HCT116 (cell line): Measurements from ENCODE around the gene ARHGDIA. TPM values are rescaled to one million over a fixed set of nuclear protein-coding genes. Genes with fewer than 3 reads are reported as not detected.
A peak's percentile ranks its signal among the peaks of the same experiment; 100 is the strongest.

ENCODE experiments used
- ATAC-seq: fragments of 200-7000 bp; cut with Tn5 transposase; 2 replicates; pipeline ENCODE4 v1.9.1; 2020; ENCODE audit warnings: mild to moderate bottlenecking, moderate library complexity
- BruUV-seq: library from RNA; stranded (reverse); fragments of 400-500 nt; replicated peaks from 2 replicates; lab custom pipeline; 2021; lab: Mats Ljungman, UMichigan
- CTCF ChIA-PET: fragments of 300-600 bp; sonication (Branson Sonifier 250); formaldehyde crosslinking; loops from one replicate; lab custom pipeline; 2021; ENCODE audit warnings: antibody characterized with exemption; lab: Charles Lee
- POLR2A ChIA-PET: fragments of 300-600, 350-600 bp; sonication (Branson Sonifier 250); formaldehyde crosslinking; loops from one replicate; lab custom pipeline; 2021; ENCODE audit warnings: antibody characterized with exemption; lab: Charles Lee
- RAD21 ChIA-PET, 2 experiments: fragments of 300-600 bp; sonication (Branson Sonifier 250); formaldehyde crosslinking; loops; one replicate each; lab custom pipeline; 2023; ENCODE audit warnings: low total read pairs in 2 of 2; ENCODE audit not compliant: uncharacterized antibody in 2 of 2, unreplicated experiment in 2 of 2, low non-redundant PET in 1 of 2; lab: Charles Lee
- DNase-seq: peaks from one replicate; pipeline ENCODE4 v3.0.0-alpha.2; 2010; ENCODE audit warnings: low read depth, low spot score
- H2AFZ ChIP-seq: fragments of 200-600 bp; shearing (Covaris generic), sonication (generic); 2 replicates; pipeline ENCODE4 v1.6.1; 2017; ENCODE audit warnings: low read depth, mixed run types, mixed read lengths, antibody characterized with exemption, low read length; ENCODE audit not compliant: poor library complexity, severe bottlenecking
- H3K27ac ChIP-seq: 2 replicates; pipeline ENCODE4 v1.5.1; 2012; ENCODE audit warnings: low read depth, low read length
- H3K27me3 ChIP-seq: fragments of 200-600 bp; sonication (generic); 2 replicates; pipeline ENCODE4 v1.6.1; 2016; ENCODE audit warnings: mixed run types, low read length, mixed read lengths; ENCODE audit not compliant: insufficient read depth
- H3K36me3 ChIP-seq, 2 experiments: fragments of 200-500 bp in 1 of 2; fragments of 200-600 bp in 1 of 2; sonication (Bioruptor generic) in 1 of 2; sonication (generic) in 1 of 2; 2 replicates each; pipeline versions ENCODE4 v1.5.1 to v1.6.1; 2014 to 2016; ENCODE audit warnings: low read length in 2 of 2, inconsistent platforms in 1 of 2, mixed read lengths in 1 of 2, mixed run types in 1 of 2; ENCODE audit not compliant: insufficient read depth in 2 of 2, control insufficient read depth in 1 of 2
- H3K4me1 ChIP-seq, 2 experiments: fragments of 200-600 bp in 1 of 2; sonication (generic) in 1 of 2; 2 replicates each; pipeline versions ENCODE4 v1.5.1 to v1.6.1; 2012 to 2017; ENCODE audit warnings: low read length in 2 of 2, inconsistent platforms in 1 of 2, mild to moderate bottlenecking in 1 of 2, mixed read lengths in 1 of 2, mixed run types in 1 of 2, moderate library complexity in 1 of 2; ENCODE audit not compliant: insufficient read depth in 2 of 2, control insufficient read depth in 1 of 2
- H3K4me2 ChIP-seq: fragments of 200-600 bp; sonication (generic); 2 replicates; pipeline ENCODE4 v1.6.1; 2017; ENCODE audit warnings: mixed run types, low read length, mixed read lengths
- H3K4me3 ChIP-seq, 2 experiments: fragments of 200-600 bp in 1 of 2; sonication (generic) in 1 of 2; replicated peaks in 1 of 2; 2 replicates each; pipeline ENCODE4 v1.5.1; 2011 to 2016; ENCODE audit warnings: low read length in 2 of 2, control low read depth in 1 of 2, low read depth in 1 of 2, mild to moderate bottlenecking in 1 of 2, mixed read lengths in 1 of 2, mixed run types in 1 of 2
- H3K79me2 ChIP-seq: fragments of 200-600 bp; sonication (generic); 2 replicates; pipeline ENCODE4 v1.6.1; 2017; ENCODE audit warnings: mild to moderate bottlenecking, mixed run types, low read length, moderate library complexity, mixed read lengths; ENCODE audit not compliant: insufficient read depth
- H3K9ac ChIP-seq: fragments of 200-600 bp; sonication (generic); 2 replicates; pipeline ENCODE4 v1.6.1; 2016; ENCODE audit warnings: low read length, mixed read lengths
- H3K9me2 ChIP-seq: fragments of 200-600 bp; sonication (generic), shearing (Covaris generic); 2 replicates; pipeline ENCODE4 v1.6.1; 2017; ENCODE audit warnings: mixed run types, mild to moderate bottlenecking, moderate library complexity; ENCODE audit not compliant: insufficient read depth
- H3K9me3 ChIP-seq, 2 experiments: fragments of 200-500 bp in 1 of 2; fragments of 200-600 bp in 1 of 2; sonication (Bioruptor generic) in 1 of 2; sonication (generic) in 1 of 2; 2 replicates each; pipeline ENCODE4 v1.6.1; 2014 to 2017; ENCODE audit warnings: low read length in 2 of 2, mixed read lengths in 2 of 2, inconsistent platforms in 1 of 2, low read depth in 1 of 2, mild to moderate bottlenecking in 1 of 2, mixed run types in 1 of 2, moderate library complexity in 1 of 2; ENCODE audit not compliant: control insufficient read depth in 1 of 2, insufficient read depth in 1 of 2
- H4K20me1 ChIP-seq: fragments of 200-600 bp; sonication (generic), shearing (Covaris generic); 2 replicates; pipeline ENCODE4 v1.6.1; 2017; ENCODE audit warnings: mixed run types, mild to moderate bottlenecking, moderate library complexity; ENCODE audit not compliant: insufficient read depth
- EZH2 ChIP-seq: fragments of 200-600 bp; sonication (generic); IDR thresholded peaks from 2 replicates; pipeline ENCODE4 v1.6.1; 2017; ENCODE audit warnings: antibody characterized with exemption, mixed run types
- EZH2phosphoT487 ChIP-seq: fragments of 200-600 bp; IDR thresholded peaks from 2 replicates; pipeline ENCODE4 v1.6.1; 2018; ENCODE audit warnings: antibody characterized with exemption, borderline replicate concordance
- POLR2AphosphoS5 ChIP-seq: IDR thresholded peaks from 2 replicates; pipeline ENCODE4 v1.6.1; 2011; ENCODE audit warnings: mild to moderate bottlenecking, low read depth, low read length, moderate library complexity
- RAD21 ChIP-seq: IDR thresholded peaks from 2 replicates; pipeline ENCODE4 v1.6.1; 2012; ENCODE audit warnings: low read depth, mild to moderate bottlenecking
- SIN3A ChIP-seq: IDR thresholded peaks from 2 replicates; pipeline ENCODE4 v1.6.1; 2012; ENCODE audit warnings: low read depth
- SRF ChIP-seq: IDR thresholded peaks from 2 replicates; pipeline ENCODE4 v1.6.1; 2012; ENCODE audit warnings: low read depth
- TCF7L2 ChIP-seq: IDR thresholded peaks from 2 replicates; pipeline ENCODE4 v1.7.0; 2011; ENCODE audit warnings: borderline replicate concordance, inconsistent platforms; ENCODE audit not compliant: insufficient read depth, insufficient read length; ENCODE audit errors: extremely low read depth
- intact Hi-C: fragments of 100-400 bp; cut with micrococcal nuclease; formaldehyde crosslinking; loops from 2 replicates; pipeline ENCODE4 v1.10.0; 2022
- total RNA-seq: library from RNA; stranded (reverse); gene quantifications from one replicate; pipeline ENCODE4 v1.2.1, GENCODE V29; 2021; ENCODE audit not compliant: unreplicated experiment
- TF ChIP-seq, protein P1 (sequence below): IDR thresholded peaks from 2 replicates; pipeline ENCODE4 v1.6.1; 2011; ENCODE audit warnings: mild to moderate bottlenecking, low read length, moderate library complexity; ENCODE audit not compliant: insufficient replicate concordance; ENCODE audit errors: extremely low read depth
- TF ChIP-seq, protein P2 (sequence below), 3 experiments: fragments of 200-600 bp in 1 of 3; sonication (generic) in 1 of 3; IDR thresholded peaks in 2 of 3; conservative IDR thresholded peaks in 1 of 3; 2 replicates each; pipeline ENCODE4 v1.5.1; 2012 to 2017; ENCODE audit warnings: low read depth in 2 of 3, low read length in 2 of 3, antibody characterized with exemption in 1 of 3, borderline replicate concordance in 1 of 3, control low read depth in 1 of 3, mild to moderate bottlenecking in 1 of 3, mixed read lengths in 1 of 3, mixed run types in 1 of 3, moderate library complexity in 1 of 3; ENCODE audit not compliant: insufficient read depth in 1 of 3

The ARHGDIA gene
- total RNA-seq, 1 experiment from 2014 or later: 554 TPM

DNA sequence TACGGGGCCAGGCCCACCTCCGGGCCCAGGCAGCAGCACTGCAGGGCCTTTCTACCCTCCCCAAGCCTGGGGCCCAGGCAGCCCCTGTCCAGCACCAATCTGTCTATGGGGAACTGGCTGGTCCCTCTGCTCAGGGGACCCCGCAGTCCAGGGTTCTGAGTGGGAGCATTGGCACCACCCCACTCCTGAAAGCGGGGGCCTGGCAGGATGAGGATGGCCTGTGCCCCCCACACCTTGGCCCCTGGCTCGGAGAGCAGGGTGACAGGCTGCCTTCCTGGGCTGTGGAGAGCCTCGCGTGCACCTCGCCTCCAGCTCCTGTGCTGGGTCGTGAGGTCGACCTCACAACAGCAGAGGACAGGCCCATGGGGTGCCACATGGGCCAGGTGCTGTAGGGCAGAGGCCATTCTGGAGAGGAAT, 32.3 kb upstream of the ARHGDIA start (continued):
- TF ChIP-seq, protein P1, sequence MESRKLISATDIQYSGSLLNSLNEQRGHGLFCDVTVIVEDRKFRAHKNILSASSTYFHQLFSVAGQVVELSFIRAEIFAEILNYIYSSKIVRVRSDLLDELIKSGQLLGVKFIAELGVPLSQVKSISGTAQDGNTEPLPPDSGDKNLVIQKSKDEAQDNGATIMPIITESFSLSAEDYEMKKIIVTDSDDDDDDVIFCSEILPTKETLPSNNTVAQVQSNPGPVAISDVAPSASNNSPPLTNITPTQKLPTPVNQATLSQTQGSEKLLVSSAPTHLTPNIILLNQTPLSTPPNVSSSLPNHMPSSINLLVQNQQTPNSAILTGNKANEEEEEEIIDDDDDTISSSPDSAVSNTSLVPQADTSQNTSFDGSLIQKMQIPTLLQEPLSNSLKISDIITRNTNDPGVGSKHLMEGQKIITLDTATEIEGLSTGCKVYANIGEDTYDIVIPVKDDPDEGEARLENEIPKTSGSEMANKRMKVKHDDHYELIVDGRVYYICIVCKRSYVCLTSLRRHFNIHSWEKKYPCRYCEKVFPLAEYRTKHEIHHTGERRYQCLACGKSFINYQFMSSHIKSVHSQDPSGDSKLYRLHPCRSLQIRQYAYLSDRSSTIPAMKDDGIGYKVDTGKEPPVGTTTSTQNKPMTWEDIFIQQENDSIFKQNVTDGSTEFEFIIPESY: no peak
- TF ChIP-seq TCF7L2 (no peak), RAD21 (no peak), EZH2phosphoT487 (no peak), SIN3A (no peak)
- TF ChIP-seq, protein P2, sequence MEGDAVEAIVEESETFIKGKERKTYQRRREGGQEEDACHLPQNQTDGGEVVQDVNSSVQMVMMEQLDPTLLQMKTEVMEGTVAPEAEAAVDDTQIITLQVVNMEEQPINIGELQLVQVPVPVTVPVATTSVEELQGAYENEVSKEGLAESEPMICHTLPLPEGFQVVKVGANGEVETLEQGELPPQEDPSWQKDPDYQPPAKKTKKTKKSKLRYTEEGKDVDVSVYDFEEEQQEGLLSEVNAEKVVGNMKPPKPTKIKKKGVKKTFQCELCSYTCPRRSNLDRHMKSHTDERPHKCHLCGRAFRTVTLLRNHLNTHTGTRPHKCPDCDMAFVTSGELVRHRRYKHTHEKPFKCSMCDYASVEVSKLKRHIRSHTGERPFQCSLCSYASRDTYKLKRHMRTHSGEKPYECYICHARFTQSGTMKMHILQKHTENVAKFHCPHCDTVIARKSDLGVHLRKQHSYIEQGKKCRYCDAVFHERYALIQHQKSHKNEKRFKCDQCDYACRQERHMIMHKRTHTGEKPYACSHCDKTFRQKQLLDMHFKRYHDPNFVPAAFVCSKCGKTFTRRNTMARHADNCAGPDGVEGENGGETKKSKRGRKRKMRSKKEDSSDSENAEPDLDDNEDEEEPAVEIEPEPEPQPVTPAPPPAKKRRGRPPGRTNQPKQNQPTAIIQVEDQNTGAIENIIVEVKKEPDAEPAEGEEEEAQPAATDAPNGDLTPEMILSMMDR (IDR thresholded peaks at IDR 0.05 in 2 of 3, conservative IDR thresholded peaks at IDR 0.05 in 1 of 3; ENCODE audit: borderline replicate concordance in 1 of 3, insufficient read depth in 1 of 3, low read depth in 2 of 3, low read length in 2 of 3): no peak

DNA sequence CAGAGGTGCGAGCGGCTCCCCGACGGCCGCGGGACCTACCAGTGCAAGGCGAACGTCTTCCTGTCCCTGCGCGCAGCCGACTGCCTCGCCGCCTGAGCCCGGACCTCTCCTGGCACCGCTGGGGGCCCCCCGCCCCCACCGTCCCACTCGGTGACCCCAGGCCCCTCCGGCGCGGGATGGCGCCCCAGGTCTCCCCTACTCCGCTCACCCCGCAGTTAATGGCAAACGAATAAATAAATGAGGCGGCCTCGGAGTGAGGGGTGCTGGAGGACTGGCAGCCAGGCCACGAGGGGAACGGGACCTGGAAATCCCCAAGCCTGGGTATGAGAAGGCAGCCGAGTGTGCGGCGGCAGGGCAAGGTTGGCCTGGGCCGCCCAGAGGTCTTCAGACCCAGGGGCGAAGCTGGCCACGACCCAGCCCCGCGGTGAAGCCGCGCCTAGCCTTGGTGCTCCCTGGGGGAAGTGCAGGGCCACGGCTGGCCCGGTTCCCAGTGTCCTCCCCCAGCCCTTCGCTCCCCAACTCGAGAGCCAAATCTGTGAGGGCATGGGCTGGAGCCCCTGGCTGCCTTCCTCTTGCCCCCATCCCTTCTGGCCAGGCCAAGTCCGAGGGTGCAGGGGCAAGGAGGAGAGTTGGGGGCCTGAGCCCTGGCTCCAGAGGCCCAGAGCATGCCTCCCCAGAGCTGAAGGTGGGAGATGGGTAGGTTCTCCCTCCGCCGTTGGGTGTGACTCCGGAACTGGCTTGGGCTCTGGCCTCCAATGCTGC, 31.7 kb upstream of the ARHGDIA start:
- intact Hi-C loops: no loop called here
- Histone ChIP-seq H3K9me3 (no peaks in the 10 kb centered on the region), H3K27me3 (no peaks in the 10 kb centered on the region), H3K79me2 (no peaks in the 10 kb centered on the region; the same call in 1 of the 2 replicates), H4K20me1 (no peaks in the 10 kb centered on the region), H3K4me3 (no peak overlapping the region), H3K27ac (peak overlapping the region; percentile 10; the same call in 1 of the 2 replicates), H3K36me3 (peaks cover 0 to 21% of the 10 kb centered on the region in 2 experiments; a peak in 1 of 4 replicates), H2AFZ (no peak overlapping the region), H3K4me1 (peaks cover 17 to 37% of the 10 kb centered on the region in 2 experiments), H3K9ac (peak overlapping the region; percentile 16; the same call in 1 of the 2 replicates), H3K9me2 (no peaks in the 10 kb centered on the region), H3K4me2 (peak overlapping the region; percentile 50)
- ChIA-PET POLR2A (no interaction called here), RAD21 (no interaction called here), CTCF (no interaction called here)
- ATAC-seq: no peak
- TF ChIP-seq SRF: no peak
- TF ChIP-seq RAD21: no peak
- TF ChIP-seq POLR2AphosphoS5: no peak
- TF ChIP-seq EZH2: no peak
- no peak for DNase-seq
- no TSS peak for BruUV-seq
